Adrenal gland (tissue), 5 donors: ENCODE data around the gene C18orf63.

Experiments
- POLR2A ChIP-seq, 2 donors: fragments of 450-650 bp; IDR thresholded peaks; one replicate each; pipeline ENCODE4 v1.6.1; 2017; ENCODE audit warnings: antibody characterized with exemption in 2 of 2, mild to moderate bottlenecking in 2 of 2, moderate library complexity in 1 of 2
- TF ChIP-seq, protein P1 (sequence below), 6 experiments: fragments of 450-650 bp in 4 of 6; fragments of 200-600 bp in 2 of 6; sonication (generic) in 1 of 6; IDR thresholded peaks; 1 replicate in 5 of 6; 2 replicates in 1 of 6; pipeline versions ENCODE4 v1.5.1 to v1.8.0; 2016 to 2021; ENCODE audit warnings: antibody characterized with exemption in 6 of 6, mild to moderate bottlenecking in 2 of 6, moderate library complexity in 1 of 6
- donor health status: DM: no; HTN: no; CAD: no.

DNA sequence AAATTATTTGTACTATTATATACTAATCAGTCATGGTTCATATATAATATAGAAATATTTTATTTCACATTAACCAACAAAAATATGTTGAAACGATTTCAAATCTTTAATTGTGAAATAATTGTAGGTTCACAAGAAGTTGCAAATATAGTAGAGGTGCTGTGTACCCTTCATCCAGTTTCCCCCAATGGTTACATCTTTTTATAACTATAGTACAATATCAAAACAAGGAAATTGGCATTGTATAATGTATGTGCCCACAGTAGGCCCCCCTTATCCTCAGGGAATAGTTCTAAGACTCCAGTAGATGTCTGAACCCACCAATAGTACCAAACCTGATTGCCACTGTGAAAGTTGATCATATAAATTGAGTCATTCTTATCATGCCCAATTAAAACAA, 16.5 kb upstream of the C18orf63 start:
- TF ChIP-seq, protein P1, sequence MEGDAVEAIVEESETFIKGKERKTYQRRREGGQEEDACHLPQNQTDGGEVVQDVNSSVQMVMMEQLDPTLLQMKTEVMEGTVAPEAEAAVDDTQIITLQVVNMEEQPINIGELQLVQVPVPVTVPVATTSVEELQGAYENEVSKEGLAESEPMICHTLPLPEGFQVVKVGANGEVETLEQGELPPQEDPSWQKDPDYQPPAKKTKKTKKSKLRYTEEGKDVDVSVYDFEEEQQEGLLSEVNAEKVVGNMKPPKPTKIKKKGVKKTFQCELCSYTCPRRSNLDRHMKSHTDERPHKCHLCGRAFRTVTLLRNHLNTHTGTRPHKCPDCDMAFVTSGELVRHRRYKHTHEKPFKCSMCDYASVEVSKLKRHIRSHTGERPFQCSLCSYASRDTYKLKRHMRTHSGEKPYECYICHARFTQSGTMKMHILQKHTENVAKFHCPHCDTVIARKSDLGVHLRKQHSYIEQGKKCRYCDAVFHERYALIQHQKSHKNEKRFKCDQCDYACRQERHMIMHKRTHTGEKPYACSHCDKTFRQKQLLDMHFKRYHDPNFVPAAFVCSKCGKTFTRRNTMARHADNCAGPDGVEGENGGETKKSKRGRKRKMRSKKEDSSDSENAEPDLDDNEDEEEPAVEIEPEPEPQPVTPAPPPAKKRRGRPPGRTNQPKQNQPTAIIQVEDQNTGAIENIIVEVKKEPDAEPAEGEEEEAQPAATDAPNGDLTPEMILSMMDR (IDR thresholded peaks at IDR 0.05): no peak
- no peak for TF ChIP-seq POLR2A (IDR thresholded peaks at IDR 0.05)
